ENCODE results near the gene ACSS1.

ACSS1 gene

GRCh38 chr20:25015986-25016385 lies 42.0 kb downstream of the ACSS1 start:
- no peak for DNase-seq (ENCODE audit: extremely low spot score)
- TF ChIP-seq BHLHE40 (IDR thresholded peaks at IDR 0.05; ENCODE audit: borderline replicate concordance) (no peak), ELF4 (IDR thresholded peaks at IDR 0.05) (no peak), TARDBP (IDR thresholded peaks at IDR 0.05) (no peak), ARNT (IDR thresholded peaks at IDR 0.05) (no peak), L3MBTL2 (conservative IDR thresholded peaks at IDR 0.05) (no peak), SP1 (IDR thresholded peaks at IDR 0.05) (no peak), LEF1 (IDR thresholded peaks at IDR 0.05; ENCODE audit: borderline replicate concordance) (no peak), HDGF (IDR thresholded peaks at IDR 0.05; ENCODE audit: borderline replicate concordance) (no peak), ZNF384 (IDR thresholded peaks at IDR 0.05) (no peak), FOXA1 (IDR thresholded peaks at IDR 0.05) (no peak), NFRKB (IDR thresholded peaks at IDR 0.05) (no peak)
- CTCF ChIA-PET = interaction anchor here (0.8 kb wide), 1 partner anchor 20 kb away, joined by 3 read pairs; no protein-coding TSS in a partner anchor
- POLR2A ChIA-PET = no interaction called here

- no peak for DNase-seq (ENCODE audit: extremely low spot score)
- no peak for TF ChIP-seq L3MBTL2 (conservative IDR thresholded peaks at IDR 0.05)
- TF ChIP-seq HDGF (IDR thresholded peaks at IDR 0.05; ENCODE audit: borderline replicate concordance) = no peak
- no peak for TF ChIP-seq ARNT (IDR thresholded peaks at IDR 0.05)
- TF ChIP-seq FOXM1 (IDR thresholded peaks at IDR 0.05; ENCODE audit: borderline replicate concordance) = no peak
- no peak for TF ChIP-seq FOXK2 (IDR thresholded peaks at IDR 0.05)
- no peak for TF ChIP-seq PKNOX1 (IDR thresholded peaks at IDR 0.05)
- TF ChIP-seq LEF1 (IDR thresholded peaks at IDR 0.05; ENCODE audit: borderline replicate concordance) = no peak
- TF ChIP-seq NFRKB (IDR thresholded peaks at IDR 0.05) = no peak
- no peak for TF ChIP-seq ZNF384 (IDR thresholded peaks at IDR 0.05)
- no peak for TF ChIP-seq SP1 (IDR thresholded peaks at IDR 0.05)
- TF ChIP-seq TARDBP (IDR thresholded peaks at IDR 0.05) = no peak
- TF ChIP-seq SUZ12 (IDR thresholded peaks at IDR 0.05) = no peak
- no peak for TF ChIP-seq FOXA1 (IDR thresholded peaks at IDR 0.05)
- no peak for TF ChIP-seq CTBP1 (IDR thresholded peaks at IDR 0.05; ENCODE audit: borderline replicate concordance)
- no peak for TF ChIP-seq BHLHE40 (IDR thresholded peaks at IDR 0.05; ENCODE audit: borderline replicate concordance)
- no peak for TF ChIP-seq ELF4 (IDR thresholded peaks at IDR 0.05)
- CTCF ChIA-PET = no interaction called here
- POLR2A ChIA-PET = no interaction called here
Measured at GRCh38 chr20:25014816-25015215, 43.1 kb downstream of the ACSS1 start.

GRCh38 chr20:25013478-25014380 lies 44.2 kb downstream of the ACSS1 start:
- POLR2A ChIA-PET = no interaction called here
- no peak for DNase-seq (ENCODE audit: extremely low spot score)
- CTCF ChIA-PET = no interaction called here
- TF ChIP-seq TARDBP (IDR thresholded peaks at IDR 0.05) (no peak), ELF4 (IDR thresholded peaks at IDR 0.05) (no peak), PKNOX1 (IDR thresholded peaks at IDR 0.05) (no peak), SUZ12 (IDR thresholded peaks at IDR 0.05) (no peak), ZNF384 (IDR thresholded peaks at IDR 0.05) (no peak), ARNT (IDR thresholded peaks at IDR 0.05) (no peak), FOXM1 (IDR thresholded peaks at IDR 0.05; ENCODE audit: borderline replicate concordance) (no peak), FOXA1 (IDR thresholded peaks at IDR 0.05) (no peak), FOXK2 (IDR thresholded peaks at IDR 0.05) (no peak), HDGF (IDR thresholded peaks at IDR 0.05; ENCODE audit: borderline replicate concordance) (no peak), BHLHE40 (IDR thresholded peaks at IDR 0.05; ENCODE audit: borderline replicate concordance) (no peak), LEF1 (IDR thresholded peaks at IDR 0.05; ENCODE audit: borderline replicate concordance) (no peak), NFRKB (IDR thresholded peaks at IDR 0.05) (no peak)

GRCh38 chr20:25012616-25013189 lies 45.2 kb downstream of the ACSS1 start:
- ChIA-PET POLR2A (no interaction called here), CTCF (interaction anchor here (0.7 kb wide), 1 partner anchor 53 kb away, joined by 3 read pairs; no protein-coding TSS in a partner anchor)
- DNase-seq (ENCODE audit: extremely low spot score) = no peak
- TF ChIP-seq FOXM1 (IDR thresholded peaks at IDR 0.05; ENCODE audit: borderline replicate concordance) (no peak), BHLHE40 (IDR thresholded peaks at IDR 0.05; ENCODE audit: borderline replicate concordance) (no peak), SUZ12 (IDR thresholded peaks at IDR 0.05) (no peak), HDGF (IDR thresholded peaks at IDR 0.05; ENCODE audit: borderline replicate concordance) (no peak), TARDBP (IDR thresholded peaks at IDR 0.05) (no peak), NFRKB (IDR thresholded peaks at IDR 0.05) (no peak), FOXA1 (IDR thresholded peaks at IDR 0.05) (no peak), ELF4 (IDR thresholded peaks at IDR 0.05) (no peak), CTBP1 (IDR thresholded peaks at IDR 0.05; ENCODE audit: borderline replicate concordance) (no peak), LEF1 (IDR thresholded peaks at IDR 0.05; ENCODE audit: borderline replicate concordance) (no peak), L3MBTL2 (conservative IDR thresholded peaks at IDR 0.05) (no peak), ARNT (IDR thresholded peaks at IDR 0.05) (no peak)

- CTCF ChIA-PET = no interaction called here
- DNase-seq (ENCODE audit: extremely low spot score) = no peak
- POLR2A ChIA-PET = no interaction called here
- TF ChIP-seq SUZ12 (IDR thresholded peaks at IDR 0.05) (no peak), FOXM1 (IDR thresholded peaks at IDR 0.05; ENCODE audit: borderline replicate concordance) (no peak)
Measured at GRCh38 chr20:25011831-25012241, 46.1 kb downstream of the ACSS1 start.

GRCh38 chr20:25011261-25011660 lies 46.7 kb downstream of the ACSS1 start:
- ChIA-PET CTCF (interaction anchor here (0.8 kb wide), 1 partner anchor 54 kb away, joined by 4 read pairs; no protein-coding TSS in a partner anchor), POLR2A (no interaction called here)
- no peak for DNase-seq (ENCODE audit: extremely low spot score)
- TF ChIP-seq SP1 (IDR thresholded peaks at IDR 0.05) = no peak
- TF ChIP-seq PKNOX1 (IDR thresholded peaks at IDR 0.05) = no peak
- TF ChIP-seq CTBP1 (IDR thresholded peaks at IDR 0.05; ENCODE audit: borderline replicate concordance) = no peak
- TF ChIP-seq TARDBP (IDR thresholded peaks at IDR 0.05) = no peak
- no peak for TF ChIP-seq ZNF384 (IDR thresholded peaks at IDR 0.05)
- TF ChIP-seq ARNT (IDR thresholded peaks at IDR 0.05) = no peak
- no peak for TF ChIP-seq HDGF (IDR thresholded peaks at IDR 0.05; ENCODE audit: borderline replicate concordance)
- TF ChIP-seq ELF4 (IDR thresholded peaks at IDR 0.05) = no peak
- TF ChIP-seq L3MBTL2 (conservative IDR thresholded peaks at IDR 0.05) = no peak
- TF ChIP-seq BHLHE40 (IDR thresholded peaks at IDR 0.05; ENCODE audit: borderline replicate concordance) = no peak
- TF ChIP-seq FOXA1 (IDR thresholded peaks at IDR 0.05) = no peak
- no peak for TF ChIP-seq FOXK2 (IDR thresholded peaks at IDR 0.05)
- TF ChIP-seq SUZ12 (IDR thresholded peaks at IDR 0.05) = no peak
- no peak for TF ChIP-seq LEF1 (IDR thresholded peaks at IDR 0.05; ENCODE audit: borderline replicate concordance)

Measured in HEK293T (cell line).